ENCODE measurements around the gene RPS18.

DNA sequence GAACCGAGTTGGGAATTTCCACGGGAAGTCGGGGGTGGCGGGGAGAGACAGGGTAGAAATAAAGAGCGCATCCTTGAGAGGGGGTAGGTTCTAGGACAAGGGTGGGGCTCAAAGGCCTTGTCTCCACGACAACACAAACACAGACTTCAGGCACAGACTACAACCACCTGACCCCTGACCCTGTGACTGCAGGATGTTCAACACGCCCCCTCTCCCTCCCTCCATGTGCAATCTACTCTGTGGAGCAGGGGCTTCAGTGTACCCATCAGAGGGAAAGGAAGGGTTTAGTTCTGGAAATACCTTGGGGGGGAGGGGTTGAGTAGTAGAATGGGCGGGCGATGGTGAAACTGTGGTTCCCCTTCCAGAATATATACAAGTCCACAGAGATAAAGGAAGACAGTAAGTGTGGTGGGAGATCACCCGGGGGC, 42.7 kb downstream of the RPS18 start:
- TF ChIP-seq, protein P1, sequence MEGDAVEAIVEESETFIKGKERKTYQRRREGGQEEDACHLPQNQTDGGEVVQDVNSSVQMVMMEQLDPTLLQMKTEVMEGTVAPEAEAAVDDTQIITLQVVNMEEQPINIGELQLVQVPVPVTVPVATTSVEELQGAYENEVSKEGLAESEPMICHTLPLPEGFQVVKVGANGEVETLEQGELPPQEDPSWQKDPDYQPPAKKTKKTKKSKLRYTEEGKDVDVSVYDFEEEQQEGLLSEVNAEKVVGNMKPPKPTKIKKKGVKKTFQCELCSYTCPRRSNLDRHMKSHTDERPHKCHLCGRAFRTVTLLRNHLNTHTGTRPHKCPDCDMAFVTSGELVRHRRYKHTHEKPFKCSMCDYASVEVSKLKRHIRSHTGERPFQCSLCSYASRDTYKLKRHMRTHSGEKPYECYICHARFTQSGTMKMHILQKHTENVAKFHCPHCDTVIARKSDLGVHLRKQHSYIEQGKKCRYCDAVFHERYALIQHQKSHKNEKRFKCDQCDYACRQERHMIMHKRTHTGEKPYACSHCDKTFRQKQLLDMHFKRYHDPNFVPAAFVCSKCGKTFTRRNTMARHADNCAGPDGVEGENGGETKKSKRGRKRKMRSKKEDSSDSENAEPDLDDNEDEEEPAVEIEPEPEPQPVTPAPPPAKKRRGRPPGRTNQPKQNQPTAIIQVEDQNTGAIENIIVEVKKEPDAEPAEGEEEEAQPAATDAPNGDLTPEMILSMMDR (IDR thresholded peaks at IDR 0.05) = no peak
- TF ChIP-seq GABPA (IDR thresholded peaks at IDR 0.05; ENCODE audit: low read depth) (no peak), TEAD4 (IDR thresholded peaks at IDR 0.05; ENCODE audit: borderline replicate concordance, insufficient read depth) (no peak), NFIC (IDR thresholded peaks at IDR 0.05; ENCODE audit: borderline replicate concordance) (no peak), SIN3A (IDR thresholded peaks at IDR 0.05; ENCODE audit: borderline replicate concordance, low read depth, low read length) (no peak; the same call in 1 of the 2 replicates), YY1 (IDR thresholded peaks at IDR 0.05; ENCODE audit: low read depth) (no peak), TAF1 (IDR thresholded peaks at IDR 0.05; ENCODE audit: borderline replicate concordance, low read depth, low read length) (no peak), JUND (IDR thresholded peaks at IDR 0.05) (no peak)
- TF ChIP-seq, protein P2, sequence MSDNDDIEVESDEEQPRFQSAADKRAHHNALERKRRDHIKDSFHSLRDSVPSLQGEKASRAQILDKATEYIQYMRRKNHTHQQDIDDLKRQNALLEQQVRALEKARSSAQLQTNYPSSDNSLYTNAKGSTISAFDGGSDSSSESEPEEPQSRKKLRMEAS (IDR thresholded peaks at IDR 0.05; ENCODE audit: low read depth) = no peak
- TF ChIP-seq, protein P3, sequence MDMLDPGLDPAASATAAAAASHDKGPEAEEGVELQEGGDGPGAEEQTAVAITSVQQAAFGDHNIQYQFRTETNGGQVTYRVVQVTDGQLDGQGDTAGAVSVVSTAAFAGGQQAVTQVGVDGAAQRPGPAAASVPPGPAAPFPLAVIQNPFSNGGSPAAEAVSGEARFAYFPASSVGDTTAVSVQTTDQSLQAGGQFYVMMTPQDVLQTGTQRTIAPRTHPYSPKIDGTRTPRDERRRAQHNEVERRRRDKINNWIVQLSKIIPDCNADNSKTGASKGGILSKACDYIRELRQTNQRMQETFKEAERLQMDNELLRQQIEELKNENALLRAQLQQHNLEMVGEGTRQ (IDR thresholded peaks at IDR 0.05; ENCODE audit: borderline replicate concordance, low read depth, low read length) = no peak
